HG02840 (cell line): ENCODE results near the gene ST7L.

Experiments
- ATAC-seq: cut with Tn5 transposase; IDR thresholded peaks from one replicate; pipeline ENCODE4 v1.9.1; 2021; ENCODE audit warnings: mild to moderate bottlenecking, moderate library complexity, moderate number of reproducible peaks; ENCODE audit not compliant: unreplicated experiment, low FRiP score

Gene ST7L

GRCh38 chr1:112554411-112554810 lies 64.5 kb downstream of the ST7L start:
- no peak for ATAC-seq

GRCh38 chr1:112549590-112549989 lies 69.4 kb downstream of the ST7L start:
- ATAC-seq: no peak

GRCh38 chr1:112548547-112548946 lies 70.4 kb downstream of the ST7L start:
- no peak for ATAC-seq

- no peak for ATAC-seq
Measured at GRCh38 chr1:112546076-112546475, 72.9 kb downstream of the ST7L start.

GRCh38 chr1:112544751-112545150 lies 74.2 kb downstream of the ST7L start:
- no peak for ATAC-seq

GRCh38 chr1:112544011-112544688 lies 74.8 kb downstream of the ST7L start:
- ATAC-seq: no peak

GRCh38 chr1:112542206-112542973 lies 76.6 kb downstream of the ST7L start:
- no peak for ATAC-seq

- no peak for ATAC-seq
Measured at GRCh38 chr1:112541299-112541698, 77.6 kb downstream of the ST7L start.

GRCh38 chr1:112540226-112540794 lies 78.6 kb downstream of the ST7L start:
- ATAC-seq: no peak

GRCh38 chr1:112538883-112539282 lies 80.1 kb downstream of the ST7L start:
- no peak for ATAC-seq

GRCh38 chr1:112537456-112537855 lies 81.5 kb downstream of the ST7L start:
- no peak for ATAC-seq

GRCh38 chr1:112536561-112536960 lies 82.4 kb downstream of the ST7L start:
- no peak for ATAC-seq

- no peak for ATAC-seq
Measured at GRCh38 chr1:112533029-112533428, 85.9 kb downstream of the ST7L start.

- ATAC-seq: no peak
Measured at GRCh38 chr1:112532064-112532463, 86.9 kb downstream of the ST7L start.

- no peak for ATAC-seq
Measured at GRCh38 chr1:112530832-112531231, 88.1 kb downstream of the ST7L start.

GRCh38 chr1:112529301-112529700 lies 89.6 kb downstream of the ST7L start:
- ATAC-seq: no peak

GRCh38 chr1:112528076-112528475 lies 90.9 kb downstream of the ST7L start:
- no peak for ATAC-seq

- no peak for ATAC-seq
Measured at GRCh38 chr1:112527266-112528010, 91.5 kb downstream of the ST7L start.

- no peak for ATAC-seq
Measured at GRCh38 chr1:112524986-112525385, 94.0 kb downstream of the ST7L start.

- ATAC-seq: no peak
Measured at GRCh38 chr1:112524251-112524650, 94.7 kb downstream of the ST7L start.

- no peak for ATAC-seq
Measured at GRCh38 chr1:112522621-112523020, 96.3 kb downstream of the ST7L start.
